Loucy (cell line): ENCODE data around the gene SPOPL.

Source experiments
- H2AFZ ChIP-seq: fragments of 200-600 bp; sonication (generic); 2 replicates; pipeline ENCODE4 v1.6.0; 2016; ENCODE audit warnings: antibody characterized with exemption, mild to moderate bottlenecking, low read length, moderate library complexity
- H3F3A ChIP-seq: fragments of 200-600 bp; 2 replicates; pipeline ENCODE4 v1.6.0; 2016; ENCODE audit warnings: antibody characterized with exemption, low read depth, mild to moderate bottlenecking
- H3K27me3 ChIP-seq: fragments of 200-600 bp; sonication (generic); 2 replicates; pipeline ENCODE4 v1.6.1; 2014; ENCODE audit warnings: low read length, mild to moderate bottlenecking; ENCODE audit not compliant: insufficient read depth, poor library complexity, severe bottlenecking
- H3K36me3 ChIP-seq: fragments of 200-600 bp; sonication (generic); 2 replicates; pipeline ENCODE4 v1.6.1; 2016; ENCODE audit warnings: low read length; ENCODE audit not compliant: insufficient read depth
- H3K4me1 ChIP-seq: fragments of 200-600 bp; sonication (generic); 2 replicates; pipeline ENCODE4 v1.5.1; 2014; ENCODE audit warnings: low read length, mild to moderate bottlenecking; ENCODE audit not compliant: insufficient read depth, poor library complexity, severe bottlenecking
- H3K4me2 ChIP-seq: fragments of 200-600 bp; sonication (generic); 2 replicates; pipeline ENCODE4 v1.6.0; 2014; ENCODE audit warnings: antibody characterized with exemption, low read length, low read depth, mild to moderate bottlenecking; ENCODE audit not compliant: poor library complexity, severe bottlenecking
- H3K4me3 ChIP-seq: fragments of 200-600 bp; sonication (generic); 2 replicates; pipeline ENCODE4 v1.5.1; 2014; ENCODE audit warnings: low read length, mild to moderate bottlenecking, mixed read lengths; ENCODE audit not compliant: poor library complexity, severe bottlenecking
- H3K79me2 ChIP-seq: fragments of 200-600 bp; sonication (generic); 2 replicates; pipeline ENCODE4 v1.6.1; 2014; ENCODE audit warnings: low read length; ENCODE audit not compliant: insufficient read depth
- H3K9ac ChIP-seq: fragments of 200-600 bp; sonication (generic); 2 replicates; pipeline ENCODE4 v1.6.0; 2014; ENCODE audit warnings: mild to moderate bottlenecking, low read depth, low read length, moderate library complexity; ENCODE audit not compliant: poor library complexity, severe bottlenecking
- H3K9me2 ChIP-seq: fragments of 200-600 bp; sonication (generic); replicated peaks from 2 replicates; pipeline ENCODE4 v1.6.1; 2016; ENCODE audit warnings: low read depth, low read length, mixed read lengths
- H3K9me3 ChIP-seq: fragments of 200-600 bp; sonication (generic); 2 replicates; pipeline ENCODE4 v1.6.1; 2014; ENCODE audit warnings: mild to moderate bottlenecking, antibody characterized with exemption, low read length, low read depth; ENCODE audit not compliant: insufficient read depth
- H4K20me1 ChIP-seq: fragments of 200-600 bp; sonication (generic); 2 replicates; pipeline ENCODE4 v1.6.0; 2014; ENCODE audit warnings: antibody characterized with exemption, low read length, mild to moderate bottlenecking; ENCODE audit not compliant: insufficient read depth, poor library complexity, severe bottlenecking
- CTCF ChIP-seq: fragments of 200-600 bp; sonication (generic); conservative IDR thresholded peaks from 2 replicates; pipeline ENCODE4 v1.5.1; 2014; ENCODE audit warnings: mild to moderate bottlenecking, antibody characterized with exemption, low read length
- EZH2phosphoT487 ChIP-seq: fragments of 200-600 bp; IDR thresholded peaks from 2 replicates; pipeline ENCODE4 v1.6.1; 2018; ENCODE audit warnings: antibody characterized with exemption, mild to moderate bottlenecking, moderate library complexity, borderline replicate concordance

The SPOPL gene

GRCh38 chr2:138515092-138515491, 13.5 kb downstream of the SPOPL start:
- Histone ChIP-seq H3K4me1 (no peaks in the 10 kb centered on the region), H3K27me3 (no peaks in the 10 kb centered on the region), H3K9ac (no peak overlapping the region), H4K20me1 (no peaks in the 10 kb centered on the region), H3K36me3 (no peaks in the 10 kb centered on the region), H3K9me2 (no peaks in the 10 kb centered on the region), H3K4me3 (no peak overlapping the region), H3K79me2 (no peaks in the 10 kb centered on the region), H2AFZ (no peak overlapping the region), H3K4me2 (no peak overlapping the region), H3K9me3 (no peaks in the 10 kb centered on the region), H3F3A (no peaks in the 10 kb centered on the region)
- no peak for TF ChIP-seq EZH2phosphoT487
- no peak for TF ChIP-seq CTCF

GRCh38 chr2:138516030-138516704, 14.6 kb downstream of the SPOPL start:
- Histone ChIP-seq H3K4me3 (no peak overlapping the region), H3K4me2 (no peak overlapping the region), H2AFZ (no peak overlapping the region), H3K27me3 (no peaks in the 10 kb centered on the region), H4K20me1 (no peaks in the 10 kb centered on the region), H3K9me3 (no peaks in the 10 kb centered on the region), H3K9me2 (no peaks in the 10 kb centered on the region), H3K4me1 (no peaks in the 10 kb centered on the region), H3K79me2 (no peaks in the 10 kb centered on the region), H3F3A (no peaks in the 10 kb centered on the region), H3K36me3 (no peaks in the 10 kb centered on the region), H3K9ac (no peak overlapping the region)
- TF ChIP-seq CTCF, result no peak
- TF ChIP-seq EZH2phosphoT487, result no peak

GRCh38 chr2:138518860-138519259, 17.3 kb downstream of the SPOPL start:
- Histone ChIP-seq H3K4me1 (no peaks in the 10 kb centered on the region), H3K9me3 (no peaks in the 10 kb centered on the region), H3K9ac (no peak overlapping the region), H2AFZ (no peak overlapping the region), H4K20me1 (no peaks in the 10 kb centered on the region), H3K79me2 (no peaks in the 10 kb centered on the region), H3F3A (no peaks in the 10 kb centered on the region), H3K27me3 (no peaks in the 10 kb centered on the region), H3K9me2 (no peaks in the 10 kb centered on the region), H3K36me3 (no peaks in the 10 kb centered on the region), H3K4me2 (no peak overlapping the region), H3K4me3 (no peak overlapping the region)
- TF ChIP-seq EZH2phosphoT487 (no peak), CTCF (no peak)
